Hepatocyte (in vitro differentiated cells): ENCODE data around the gene ZHX3. TPM values are rescaled to one million over a fixed set of nuclear protein-coding genes. Genes with fewer than 3 reads are reported as not detected.

ENCODE experiments used
- DNase-seq: peaks from one replicate; pipeline ENCODE4 v3.0.0-alpha.2; 2016; ENCODE audit warnings: low spot score
- H2AFZ ChIP-seq: fragments of 200-600 bp; sonication (generic); 2 replicates; pipeline ENCODE4 v1.6.0; 2016; ENCODE audit warnings: antibody characterized with exemption, mild to moderate bottlenecking
- H3K27ac ChIP-seq: fragments of 200-600 bp; sonication (generic); 2 replicates; pipeline ENCODE4 v1.5.1; 2016; ENCODE audit warnings: mild to moderate bottlenecking
- H3K27me3 ChIP-seq: fragments of 200-600 bp; sonication (generic); 2 replicates; pipeline ENCODE4 v1.6.1; 2016
- H3K36me3 ChIP-seq: fragments of 200-600 bp; sonication (generic); replicated peaks from 2 replicates; pipeline ENCODE4 v1.5.1; 2016; ENCODE audit warnings: low read depth; ENCODE audit not compliant: insufficient read depth
- H3K4me1 ChIP-seq: fragments of 200-600 bp; sonication (generic); 2 replicates; pipeline ENCODE4 v1.5.1; 2016; ENCODE audit warnings: mild to moderate bottlenecking, moderate library complexity; ENCODE audit not compliant: insufficient read depth
- H3K4me2 ChIP-seq: fragments of 200-600 bp; sonication (generic); 2 replicates; pipeline ENCODE4 v1.6.0; 2016
- H3K4me3 ChIP-seq: fragments of 200-600 bp; sonication (generic); 2 replicates; pipeline ENCODE4 v1.5.1; 2016; ENCODE audit warnings: mild to moderate bottlenecking
- H3K79me2 ChIP-seq: fragments of 200-600 bp; sonication (generic); 2 replicates; pipeline ENCODE4 v1.6.0; 2017; ENCODE audit warnings: mild to moderate bottlenecking
- H3K9me2 ChIP-seq: fragments of 200-600 bp; sonication (generic); replicated peaks from 2 replicates; pipeline ENCODE4 v1.6.0; 2017; ENCODE audit warnings: mild to moderate bottlenecking; ENCODE audit not compliant: insufficient read depth
- H3K9me3 ChIP-seq: fragments of 200-600 bp; sonication (generic); 2 replicates; pipeline ENCODE4 v1.5.1; 2016; ENCODE audit warnings: low read depth, mild to moderate bottlenecking
- H4K20me1 ChIP-seq: fragments of 200-600 bp; sonication (generic); 2 replicates; pipeline ENCODE4 v1.6.0; 2016; ENCODE audit warnings: mild to moderate bottlenecking; ENCODE audit not compliant: insufficient read depth, poor library complexity, severe bottlenecking
- EZH2 ChIP-seq: fragments of 200-600 bp; sonication (generic); IDR thresholded peaks from 2 replicates; pipeline ENCODE4 v1.6.1; 2016; ENCODE audit warnings: antibody characterized with exemption, mild to moderate bottlenecking, borderline replicate concordance
- EZH2phosphoT487 ChIP-seq: fragments of 200-600 bp; sonication (generic); IDR thresholded peaks from one replicate; pipeline ENCODE4 v1.6.1; 2018; ENCODE audit warnings: antibody characterized with exemption, mild to moderate bottlenecking, low read depth, moderate library complexity; ENCODE audit not compliant: unreplicated experiment, severe bottlenecking
- WGBS: methylation state at CpG from one replicate; pipeline ENCODE4 v1.1.6; 2016; ENCODE audit warnings: low lambda C conversion rate; ENCODE audit errors: missing lambda C conversion rate; 5-methylcytosine and 5-hydroxymethylcytosine counted together
- polyA plus RNA-seq: library from polyadenylated mRNA; unstranded; fragments of >200 nt; fragmentation: Nextera tagmentation; extraction: Ambion mirVana; gene quantifications from 2 replicates; pipeline ENCODE4 v1.2.1, GENCODE V29; 2016
- total RNA-seq: library from RNA; depleted of rRNA; stranded (reverse); fragments of >200 nt; gene quantifications from 2 replicates; pipeline ENCODE4 v1.2.3, GENCODE V29; 2014
- TF ChIP-seq, protein P1 (sequence below): fragments of 200-600 bp; sonication (generic); IDR thresholded peaks from 2 replicates; pipeline ENCODE4 v1.5.1; 2016; ENCODE audit warnings: antibody characterized with exemption, mild to moderate bottlenecking; ENCODE audit not compliant: poor library complexity

Gene ZHX3
- total and polyA plus RNA-seq, 2 experiments from 2014 or later: 15.0 to 19.7 TPM

DNA sequence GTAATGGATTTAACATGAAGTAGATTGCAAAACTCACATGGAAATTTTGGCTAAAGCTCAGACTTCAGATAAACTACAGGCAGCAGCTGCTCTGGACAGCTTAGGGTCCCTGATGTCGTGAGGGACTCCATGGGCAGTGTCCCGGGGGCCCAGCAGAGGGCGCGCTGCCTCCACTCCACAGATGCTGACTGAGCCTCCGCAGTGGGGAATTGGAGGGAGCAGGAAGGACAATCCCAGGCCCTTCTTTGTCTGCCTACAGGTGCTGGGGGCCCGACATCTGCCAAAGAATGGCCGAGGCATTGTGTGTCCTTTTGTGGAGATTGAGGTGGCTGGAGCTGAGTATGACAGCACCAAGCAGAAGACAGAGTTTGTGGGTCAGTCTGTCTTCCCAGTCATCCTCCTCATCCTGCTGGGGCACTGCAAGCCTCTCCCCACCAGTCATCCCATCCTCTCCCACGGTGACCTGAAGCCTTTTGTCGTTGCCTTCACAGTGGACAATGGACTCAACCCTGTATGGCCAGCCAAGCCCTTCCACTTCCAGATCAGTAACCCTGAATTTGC, 144.3 kb downstream of the ZHX3 start:
- no peaks in the 10 kb centered on the region for H3K27me3 ChIP-seq
- peak; percentile 82 for DNase-seq
- no peak overlapping the region for H3K4me2 ChIP-seq
- H3K9me2 ChIP-seq: no peaks in the 10 kb centered on the region
- H2AFZ ChIP-seq: no peak overlapping the region
- no peak overlapping the region for H3K4me3 ChIP-seq
- no peaks in the 10 kb centered on the region for H3K9me3 ChIP-seq
- H4K20me1 ChIP-seq: no peaks in the 10 kb centered on the region
- 34% methylated on average over 9 of the region's 9 CpGs for WGBS
- no peaks in the 10 kb centered on the region for H3K4me1 ChIP-seq
- H3K27ac ChIP-seq: no peak overlapping the region
- H3K79me2 ChIP-seq: no peaks in the 10 kb centered on the region
- no peak for TF ChIP-seq EZH2phosphoT487
- TF ChIP-seq, protein P1, sequence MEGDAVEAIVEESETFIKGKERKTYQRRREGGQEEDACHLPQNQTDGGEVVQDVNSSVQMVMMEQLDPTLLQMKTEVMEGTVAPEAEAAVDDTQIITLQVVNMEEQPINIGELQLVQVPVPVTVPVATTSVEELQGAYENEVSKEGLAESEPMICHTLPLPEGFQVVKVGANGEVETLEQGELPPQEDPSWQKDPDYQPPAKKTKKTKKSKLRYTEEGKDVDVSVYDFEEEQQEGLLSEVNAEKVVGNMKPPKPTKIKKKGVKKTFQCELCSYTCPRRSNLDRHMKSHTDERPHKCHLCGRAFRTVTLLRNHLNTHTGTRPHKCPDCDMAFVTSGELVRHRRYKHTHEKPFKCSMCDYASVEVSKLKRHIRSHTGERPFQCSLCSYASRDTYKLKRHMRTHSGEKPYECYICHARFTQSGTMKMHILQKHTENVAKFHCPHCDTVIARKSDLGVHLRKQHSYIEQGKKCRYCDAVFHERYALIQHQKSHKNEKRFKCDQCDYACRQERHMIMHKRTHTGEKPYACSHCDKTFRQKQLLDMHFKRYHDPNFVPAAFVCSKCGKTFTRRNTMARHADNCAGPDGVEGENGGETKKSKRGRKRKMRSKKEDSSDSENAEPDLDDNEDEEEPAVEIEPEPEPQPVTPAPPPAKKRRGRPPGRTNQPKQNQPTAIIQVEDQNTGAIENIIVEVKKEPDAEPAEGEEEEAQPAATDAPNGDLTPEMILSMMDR: peak; percentile 89
- TF ChIP-seq EZH2: no peak
- H3K36me3 ChIP-seq: no peaks in the 10 kb centered on the region

DNA sequence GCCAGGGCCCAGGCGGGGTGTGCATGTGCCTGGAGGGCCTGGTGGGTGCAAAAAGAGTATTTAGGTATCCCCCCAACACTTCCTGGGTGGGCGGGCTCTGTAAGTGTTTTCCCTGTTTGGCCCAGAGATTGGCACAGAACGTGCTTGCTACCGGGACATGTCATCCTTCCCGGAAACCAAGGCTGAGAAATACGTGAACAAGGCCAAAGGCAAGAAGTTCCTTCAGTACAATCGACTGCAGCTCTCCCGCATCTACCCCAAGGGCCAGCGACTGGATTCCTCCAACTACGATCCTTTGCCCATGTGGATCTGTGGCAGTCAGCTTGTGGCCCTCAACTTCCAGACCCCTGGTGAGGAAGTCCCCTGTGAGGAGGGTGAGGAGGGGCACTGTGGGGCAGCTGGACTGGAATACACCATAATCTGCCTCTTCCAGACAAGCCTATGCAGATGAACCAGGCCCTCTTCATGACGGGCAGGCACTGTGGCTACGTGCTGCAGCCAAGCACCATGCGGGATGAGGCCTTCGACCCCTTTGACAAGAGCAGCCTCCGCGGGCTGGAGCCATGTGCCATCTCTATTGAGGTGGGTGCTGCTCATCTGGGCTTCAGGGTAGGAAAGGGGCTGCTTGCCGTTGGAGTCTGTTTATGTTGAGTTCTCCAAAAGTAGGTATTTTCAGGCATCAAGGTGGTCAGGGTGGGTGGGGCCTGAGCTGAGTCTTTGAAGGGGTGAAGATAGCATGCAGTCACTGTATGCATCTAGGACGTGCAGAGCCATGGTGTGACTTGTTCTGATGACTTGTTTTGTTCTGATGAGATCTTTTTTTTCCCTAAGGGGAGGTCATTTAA, 145.0 kb downstream of the ZHX3 start:
- Histone ChIP-seq H3K4me3 (no peak overlapping the region), H3K36me3 (no peaks in the 10 kb centered on the region), H3K9me3 (no peaks in the 10 kb centered on the region), H2AFZ (no peak overlapping the region), H3K27me3 (no peaks in the 10 kb centered on the region), H3K4me2 (no peak overlapping the region), H3K9me2 (no peaks in the 10 kb centered on the region), H3K4me1 (no peaks in the 10 kb centered on the region), H3K27ac (peak overlapping the region; percentile 20), H3K79me2 (no peaks in the 10 kb centered on the region), H4K20me1 (no peaks in the 10 kb centered on the region)
- DNase-seq: no peak
- WGBS: 84% methylated on average over 18 of the region's 18 CpGs
- TF ChIP-seq, protein P1: no peak

DNA sequence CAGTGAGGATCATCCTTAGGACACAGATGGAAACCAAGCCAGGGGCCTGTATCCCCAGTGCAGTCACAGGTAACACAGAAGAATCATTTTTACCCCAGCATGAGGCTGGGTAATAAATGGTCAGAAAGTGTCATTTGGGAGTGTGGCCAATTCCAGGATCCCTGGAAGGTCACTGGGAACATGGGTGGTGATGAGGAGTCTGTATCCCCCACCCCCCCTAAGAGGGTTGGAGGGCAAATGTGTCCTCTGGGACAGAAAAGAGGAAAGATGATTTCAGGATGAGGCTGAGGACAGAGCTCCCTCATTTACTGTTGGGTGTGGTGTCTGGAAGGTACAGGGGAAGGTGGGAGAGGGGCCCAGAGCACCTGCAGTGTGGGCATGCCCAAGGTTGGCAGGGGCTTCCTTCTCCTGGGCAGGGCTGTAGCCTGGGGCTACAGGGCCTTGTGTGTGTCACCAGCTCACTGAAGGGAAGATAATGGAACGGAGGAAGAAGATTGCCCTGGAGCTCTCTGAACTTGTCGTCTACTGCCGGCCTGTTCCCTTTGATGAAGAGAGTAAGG, 145.7 kb downstream of the ZHX3 start:
- H3K4me2 ChIP-seq: no peak overlapping the region
- H4K20me1 ChIP-seq: no peaks in the 10 kb centered on the region
- H3K9me3 ChIP-seq: no peaks in the 10 kb centered on the region
- TF ChIP-seq, protein P1: no peak
- TF ChIP-seq EZH2 (no peak), EZH2phosphoT487 (no peak)
- no peaks in the 10 kb centered on the region for H3K79me2 ChIP-seq
- no peaks in the 10 kb centered on the region for H3K27me3 ChIP-seq
- DNase-seq: no peak
- H3K4me1 ChIP-seq: no peaks in the 10 kb centered on the region
- H3K9me2 ChIP-seq: no peaks in the 10 kb centered on the region
- H3K4me3 ChIP-seq: no peak overlapping the region
- no peaks in the 10 kb centered on the region for H3K36me3 ChIP-seq
- WGBS: 70% methylated on average over 3 of the region's 3 CpGs
- H2AFZ ChIP-seq: no peak overlapping the region
- H3K27ac ChIP-seq: no peak overlapping the region
